ENCODE results near the gene CARM1. TPM values are rescaled to one million over a fixed set of nuclear protein-coding genes. Genes with fewer than 3 reads are reported as not detected.

The CARM1 gene
- total RNA-seq, 2 donors from 2014 or later: 53.3 to 75.9 TPM

DNA sequence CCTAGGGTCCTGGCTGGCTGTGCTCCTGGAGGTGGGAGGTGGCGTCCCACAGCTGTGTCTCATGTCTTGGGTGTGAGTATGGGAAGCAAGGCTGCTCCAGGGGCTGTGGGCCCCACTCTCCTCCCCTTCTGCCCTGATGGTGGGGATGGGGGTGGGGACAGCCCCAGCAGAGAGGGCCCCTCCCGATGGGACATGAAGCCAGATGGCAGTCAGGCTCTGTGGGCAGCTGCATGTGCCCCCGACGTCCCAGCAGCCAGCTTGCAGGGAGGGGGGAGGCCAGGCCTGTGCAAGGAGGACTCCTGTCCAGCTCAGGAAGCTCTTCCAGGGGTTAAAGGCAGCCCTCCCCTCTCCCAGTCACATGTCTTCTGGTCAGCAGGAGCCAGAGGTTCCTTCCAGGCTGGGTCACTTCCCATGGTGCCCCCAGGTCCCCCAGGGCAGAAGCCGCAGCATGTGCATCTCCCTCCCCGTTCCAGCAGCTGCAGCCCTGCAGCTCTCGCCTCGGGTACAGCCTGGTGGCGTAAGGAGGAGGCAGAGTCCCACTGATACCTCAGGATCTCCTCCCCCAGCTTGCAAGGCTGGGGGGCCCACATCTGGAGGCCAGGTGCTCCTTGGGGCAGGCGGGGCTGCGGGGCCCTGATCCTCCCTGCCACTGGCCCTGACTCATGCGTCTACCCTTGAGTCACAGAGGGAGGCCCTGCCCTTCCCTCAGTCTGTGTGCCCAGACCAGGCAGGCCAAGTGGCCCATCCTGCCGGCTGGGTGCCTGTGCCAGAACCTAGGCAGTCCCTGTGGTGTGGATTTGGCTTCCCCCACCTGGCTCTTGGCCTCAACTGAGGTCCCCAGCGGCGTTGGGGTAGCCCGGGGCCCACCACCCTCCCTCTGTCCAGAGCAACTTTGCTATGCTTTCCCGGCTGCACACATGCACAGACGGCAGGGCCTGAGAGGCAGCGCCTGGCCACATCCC is 44.1 kb downstream of the CARM1 start:
- DNase-seq: no peak
- H3K4me1 ChIP-seq: no peaks in the 10 kb centered on the region
- intact Hi-C loops (cut with DNase I): no loop called here
- no peaks in the 10 kb centered on the region for H3K27me3 ChIP-seq
- H3K4me3 ChIP-seq: no peak overlapping the region
- TF ChIP-seq, protein P1, sequence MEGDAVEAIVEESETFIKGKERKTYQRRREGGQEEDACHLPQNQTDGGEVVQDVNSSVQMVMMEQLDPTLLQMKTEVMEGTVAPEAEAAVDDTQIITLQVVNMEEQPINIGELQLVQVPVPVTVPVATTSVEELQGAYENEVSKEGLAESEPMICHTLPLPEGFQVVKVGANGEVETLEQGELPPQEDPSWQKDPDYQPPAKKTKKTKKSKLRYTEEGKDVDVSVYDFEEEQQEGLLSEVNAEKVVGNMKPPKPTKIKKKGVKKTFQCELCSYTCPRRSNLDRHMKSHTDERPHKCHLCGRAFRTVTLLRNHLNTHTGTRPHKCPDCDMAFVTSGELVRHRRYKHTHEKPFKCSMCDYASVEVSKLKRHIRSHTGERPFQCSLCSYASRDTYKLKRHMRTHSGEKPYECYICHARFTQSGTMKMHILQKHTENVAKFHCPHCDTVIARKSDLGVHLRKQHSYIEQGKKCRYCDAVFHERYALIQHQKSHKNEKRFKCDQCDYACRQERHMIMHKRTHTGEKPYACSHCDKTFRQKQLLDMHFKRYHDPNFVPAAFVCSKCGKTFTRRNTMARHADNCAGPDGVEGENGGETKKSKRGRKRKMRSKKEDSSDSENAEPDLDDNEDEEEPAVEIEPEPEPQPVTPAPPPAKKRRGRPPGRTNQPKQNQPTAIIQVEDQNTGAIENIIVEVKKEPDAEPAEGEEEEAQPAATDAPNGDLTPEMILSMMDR (IDR thresholded peaks at IDR 0.05): no peak
- H3K27ac ChIP-seq: no peak overlapping the region
- no peak overlapping the region for H3K9ac ChIP-seq (ENCODE audit: low read depth in 2 of 2, low read length in 2 of 2)
- H3K36me3 ChIP-seq: peaks cover 15% of the 10 kb centered on the region
- no peaks in the 10 kb centered on the region for H3K9me3 ChIP-seq

DNA sequence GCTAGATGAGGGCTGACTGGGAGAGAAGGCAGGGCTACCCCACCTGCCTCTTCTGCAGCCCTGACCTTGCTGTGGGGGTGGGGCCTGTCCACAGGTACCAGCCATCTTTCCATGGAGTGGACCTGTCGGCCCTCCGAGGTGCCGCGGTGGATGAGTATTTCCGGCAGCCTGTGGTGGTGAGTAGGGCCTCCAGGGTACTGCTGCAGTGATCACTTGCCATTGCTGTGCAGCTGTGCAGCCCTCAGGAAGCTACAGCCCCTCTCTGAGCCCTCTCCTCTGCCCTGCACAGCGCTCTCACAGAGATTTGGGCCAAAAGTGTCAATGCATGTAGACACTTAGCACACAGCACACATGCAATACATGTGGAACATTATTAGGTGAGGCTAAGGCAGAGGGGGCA is 45.2 kb downstream of the CARM1 start:
- Histone ChIP-seq H3K9me3 (no peaks in the 10 kb centered on the region), H3K9ac (ENCODE audit: low read depth in 2 of 2, low read length in 2 of 2) (no peak overlapping the region), H3K27me3 (no peaks in the 10 kb centered on the region), H3K4me3 (no peak overlapping the region), H3K36me3 (peaks cover 15% of the 10 kb centered on the region), H3K4me1 (no peaks in the 10 kb centered on the region), H3K27ac (no peak overlapping the region)
- intact Hi-C loops (cut with DNase I): no loop called here
- DNase-seq: no peak
- TF ChIP-seq, protein P1 (IDR thresholded peaks at IDR 0.05): no peak

DNA sequence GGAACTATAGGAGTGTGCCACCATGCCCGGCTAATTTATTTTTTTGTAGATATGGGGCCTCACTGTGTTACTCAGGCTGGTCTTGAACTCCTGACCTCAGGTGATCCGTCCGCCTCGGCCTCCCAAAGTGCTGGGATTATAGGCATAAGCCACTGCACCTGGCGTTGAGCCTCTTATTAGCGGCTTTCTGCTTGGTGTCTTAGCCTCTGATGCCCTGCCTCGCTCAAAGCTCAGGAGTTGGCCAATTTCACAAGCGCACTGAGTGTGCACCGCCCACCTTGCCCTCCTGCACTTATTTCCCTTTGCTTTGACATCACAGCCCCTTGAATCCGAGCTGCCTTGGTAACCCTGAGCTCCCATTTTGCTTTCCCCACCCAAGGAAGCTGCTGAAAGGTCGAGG is 47.0 kb downstream of the CARM1 start:
- TF ChIP-seq, protein P1 (IDR thresholded peaks at IDR 0.05): no peak
- Histone ChIP-seq H3K9me3 (no peaks in the 10 kb centered on the region), H3K9ac (ENCODE audit: low read depth in 2 of 2, low read length in 2 of 2) (no peak overlapping the region), H3K27ac (no peak overlapping the region), H3K27me3 (no peaks in the 10 kb centered on the region), H3K4me3 (no peak overlapping the region), H3K36me3 (peaks cover 5% of the 10 kb centered on the region), H3K4me1 (no peaks in the 10 kb centered on the region)
- intact Hi-C loops (cut with DNase I): no loop called here
- no peak for DNase-seq

DNA sequence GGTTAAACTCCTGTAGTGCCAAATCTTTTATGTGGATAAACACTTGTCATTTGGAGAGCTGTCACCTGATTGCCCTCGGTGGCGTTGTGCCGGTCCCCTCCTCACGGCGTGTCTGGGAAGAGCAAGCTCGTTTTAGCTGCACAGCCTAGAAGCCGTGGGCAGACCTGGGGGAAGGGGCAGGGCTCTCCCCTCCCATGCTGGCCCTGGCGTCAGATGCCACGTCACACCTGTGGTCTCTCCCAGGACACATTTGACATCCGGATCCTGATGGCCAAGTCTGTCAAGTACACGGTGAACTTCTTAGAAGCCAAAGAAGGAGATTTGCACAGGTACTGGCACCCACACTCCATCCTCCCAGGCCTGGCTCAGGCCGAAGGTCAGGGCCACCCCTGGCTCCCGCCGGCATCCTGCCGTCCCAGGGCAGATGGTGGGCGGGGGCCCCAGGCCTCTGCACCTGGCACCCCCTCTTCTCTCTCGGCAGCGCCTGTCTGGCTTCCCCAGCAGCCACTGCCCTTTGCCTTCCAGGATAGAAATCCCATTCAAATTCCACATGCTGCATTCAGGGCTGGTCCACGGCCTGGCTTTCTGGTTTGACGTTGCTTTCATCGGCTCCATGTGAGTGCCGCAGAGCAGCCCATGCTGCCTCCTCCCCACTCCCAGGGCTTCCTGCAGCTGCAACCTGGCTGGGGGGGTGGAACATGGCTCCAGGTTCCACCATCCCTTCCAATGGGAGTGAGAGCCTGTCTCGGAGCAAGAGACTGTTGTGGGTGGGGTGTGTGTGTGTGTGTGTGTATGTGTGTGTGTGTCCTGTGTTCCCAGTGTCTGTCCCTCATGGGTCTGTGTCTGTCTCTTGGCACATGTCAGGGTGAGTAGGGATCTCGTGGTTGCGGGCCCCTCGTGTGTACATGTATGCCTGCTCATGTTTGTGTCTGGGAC is 48.3 kb downstream of the CARM1 start:
- no peak overlapping the region for H3K4me3 ChIP-seq
- TF ChIP-seq, protein P1 (IDR thresholded peaks at IDR 0.05): no peak
- H3K36me3 ChIP-seq: peaks cover 10% of the 10 kb centered on the region
- intact Hi-C loops (cut with DNase I): no loop called here
- no peak overlapping the region for H3K9ac ChIP-seq (ENCODE audit: low read depth in 2 of 2, low read length in 2 of 2)
- no peaks in the 10 kb centered on the region for H3K27me3 ChIP-seq
- DNase-seq: no peak
- H3K4me1 ChIP-seq: no peaks in the 10 kb centered on the region
- no peaks in the 10 kb centered on the region for H3K9me3 ChIP-seq
- H3K27ac ChIP-seq: no peak overlapping the region

DNA sequence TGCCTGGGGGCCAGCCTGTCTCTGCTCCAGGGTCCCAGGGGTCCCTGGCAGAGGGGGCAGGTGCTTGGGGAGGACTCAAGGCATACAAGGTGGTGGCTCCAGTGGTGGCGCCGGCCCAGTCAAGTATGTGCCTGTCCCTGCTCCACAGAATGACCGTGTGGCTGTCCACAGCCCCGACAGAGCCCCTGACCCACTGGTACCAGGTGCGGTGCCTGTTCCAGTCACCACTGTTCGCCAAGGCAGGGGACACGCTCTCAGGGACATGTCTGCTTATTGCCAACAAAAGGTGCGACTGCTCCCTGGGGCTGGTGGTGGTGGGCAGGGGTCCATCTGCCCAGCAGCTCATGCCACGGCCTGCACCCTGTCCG is 48.9 kb downstream of the CARM1 start:
- H3K27ac ChIP-seq: no peak overlapping the region
- no peaks in the 10 kb centered on the region for H3K4me1 ChIP-seq
- no peak for DNase-seq
- intact Hi-C loops (cut with DNase I): no loop called here
- no peaks in the 10 kb centered on the region for H3K27me3 ChIP-seq
- no peak overlapping the region for H3K4me3 ChIP-seq
- peaks cover 12% of the 10 kb centered on the region for H3K36me3 ChIP-seq
- H3K9me3 ChIP-seq: no peaks in the 10 kb centered on the region
- no peak overlapping the region for H3K9ac ChIP-seq (ENCODE audit: low read depth in 2 of 2, low read length in 2 of 2)
- TF ChIP-seq, protein P1 (IDR thresholded peaks at IDR 0.05): no peak
